HG03520 (cell line): ENCODE data around the gene CNTN5.

Experiments used
- ATAC-seq: cut with Tn5 transposase; IDR thresholded peaks from one replicate; pipeline ENCODE4 v1.9.1; 2021; ENCODE audit warnings: mild to moderate bottlenecking, moderate library complexity; ENCODE audit not compliant: unreplicated experiment

Gene CNTN5

DNA sequence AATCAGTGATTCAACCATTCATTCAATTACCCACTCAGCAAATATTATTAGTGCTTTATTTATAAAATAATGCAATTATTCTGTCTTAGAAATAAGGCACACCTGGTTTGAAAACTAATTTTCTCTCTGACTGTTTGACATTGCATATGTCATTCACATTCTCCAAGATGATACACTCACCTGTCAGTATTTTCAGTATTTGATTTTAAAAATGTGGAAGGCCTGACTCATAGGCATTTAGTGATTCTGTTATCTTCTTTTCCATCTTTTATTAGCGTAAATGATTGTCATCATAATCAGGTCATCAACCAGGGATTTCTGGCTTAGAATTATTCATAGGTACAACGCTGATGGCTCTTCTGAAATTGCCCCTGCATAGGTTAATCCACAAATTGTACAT lies 480.9 kb downstream of the CNTN5 start:
- ATAC-seq, result no peak

GRCh38 chr11:99505316-99505715 lies 484.6 kb downstream of the CNTN5 start:
- ATAC-seq, result no peak

DNA sequence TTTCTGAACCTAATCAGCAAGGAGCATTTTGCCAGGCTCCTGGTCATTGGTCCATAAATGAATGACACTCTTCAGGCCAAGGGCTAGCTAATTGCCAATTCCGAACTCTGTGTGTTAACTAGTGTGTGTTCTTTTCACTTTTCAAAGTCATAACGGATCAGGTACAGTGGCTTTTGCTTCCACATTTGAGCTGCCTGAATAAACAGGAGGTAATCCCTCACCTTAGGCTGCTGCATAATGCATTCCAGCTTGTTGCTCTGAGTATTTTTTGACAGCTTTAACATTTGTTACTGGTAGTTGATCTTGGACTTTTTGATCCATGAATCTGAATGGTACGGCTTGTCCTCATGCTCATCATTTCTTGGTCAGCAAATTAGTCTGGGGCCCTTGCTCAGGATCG lies 485.1 kb downstream of the CNTN5 start:
- ATAC-seq, result no peak

DNA sequence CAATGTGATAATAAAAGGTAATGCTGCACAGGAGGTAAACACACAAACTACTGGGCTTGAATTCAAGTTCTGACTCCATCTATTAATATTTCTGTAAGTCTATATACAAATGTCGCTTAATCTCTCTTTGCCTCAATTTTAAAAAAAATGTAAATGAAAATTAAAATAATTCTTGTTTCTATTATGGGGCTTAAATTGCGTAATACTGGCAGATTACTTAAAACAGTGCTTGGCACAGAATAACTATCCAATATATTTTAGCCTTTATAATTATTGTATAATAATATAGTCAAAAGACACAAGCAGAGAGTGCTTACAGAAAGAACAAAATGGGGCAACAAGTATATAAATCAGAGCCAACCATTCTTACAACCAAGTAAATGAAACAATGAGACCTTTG lies 489.1 kb downstream of the CNTN5 start:
- ATAC-seq, result no peak

- no peak for ATAC-seq
Observed at GRCh38 chr11:99513368-99513767, 492.6 kb downstream of the CNTN5 start.

GRCh38 chr11:99519095-99519494 lies 498.3 kb downstream of the CNTN5 start:
- no peak for ATAC-seq

GRCh38 chr11:99522467-99523173 lies 501.9 kb downstream of the CNTN5 start:
- no peak for ATAC-seq

DNA sequence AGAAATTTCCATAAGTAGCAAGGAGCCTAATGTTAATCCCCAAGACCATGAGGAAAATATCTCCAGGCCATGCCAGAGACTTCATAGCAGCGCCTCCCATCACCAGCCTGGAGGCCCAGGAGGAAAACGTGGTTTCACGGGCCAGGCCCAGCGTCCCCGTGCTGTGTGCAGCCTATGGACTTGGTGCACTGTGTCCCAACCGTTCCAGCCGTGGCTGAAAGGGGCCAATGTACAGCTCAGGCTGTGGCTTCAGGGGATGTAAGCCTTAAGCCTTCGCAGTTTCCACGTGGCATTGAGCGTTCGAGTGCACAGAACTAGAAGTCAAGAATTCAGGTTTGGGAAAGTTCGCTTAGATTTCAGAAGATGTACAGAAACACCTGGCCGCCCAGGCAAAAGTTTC lies 510.7 kb downstream of the CNTN5 start:
- ATAC-seq, result no peak

- ATAC-seq, result peak; percentile 43
Observed at GRCh38 chr11:99534812-99535211, 514.1 kb downstream of the CNTN5 start.

DNA sequence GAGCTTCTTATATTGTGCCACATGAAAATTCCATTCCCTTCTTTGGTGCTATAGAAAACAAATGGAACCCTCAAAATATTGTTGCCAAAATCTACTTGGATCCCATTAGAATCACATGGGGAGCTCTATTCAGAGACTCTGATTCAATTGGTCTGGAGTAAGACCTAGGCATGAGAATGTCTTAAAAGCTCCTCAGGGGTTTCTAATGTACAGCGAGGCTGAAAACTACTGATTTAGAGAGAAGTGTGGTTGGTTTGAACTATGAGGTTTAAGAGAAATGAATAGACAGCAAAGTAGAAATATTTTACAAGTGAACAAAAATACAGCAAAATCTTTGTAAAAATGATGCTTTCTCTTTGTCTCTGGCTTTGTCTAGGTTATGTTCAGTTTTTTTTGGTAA lies 514.7 kb downstream of the CNTN5 start:
- ATAC-seq, result peak; percentile 43

DNA sequence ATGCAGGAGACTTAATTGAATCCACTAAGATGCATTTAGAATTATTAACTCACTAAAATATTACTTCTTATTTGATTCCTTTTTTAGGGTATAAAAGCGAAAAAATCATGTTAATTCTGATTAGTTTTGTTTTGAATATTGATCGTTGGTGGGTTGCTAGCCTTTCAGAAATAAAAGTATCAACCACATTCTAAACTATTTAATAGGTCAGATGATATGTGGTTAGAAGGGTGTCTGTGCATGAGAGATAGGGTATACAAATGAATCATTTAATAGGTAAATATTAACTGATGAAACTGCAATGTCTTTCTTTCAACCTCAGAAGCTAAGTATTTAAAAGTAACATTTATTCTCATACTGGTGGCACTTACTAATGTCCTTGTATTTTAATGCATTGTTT lies 515.1 kb downstream of the CNTN5 start:
- ATAC-seq, result peak; percentile 75

DNA sequence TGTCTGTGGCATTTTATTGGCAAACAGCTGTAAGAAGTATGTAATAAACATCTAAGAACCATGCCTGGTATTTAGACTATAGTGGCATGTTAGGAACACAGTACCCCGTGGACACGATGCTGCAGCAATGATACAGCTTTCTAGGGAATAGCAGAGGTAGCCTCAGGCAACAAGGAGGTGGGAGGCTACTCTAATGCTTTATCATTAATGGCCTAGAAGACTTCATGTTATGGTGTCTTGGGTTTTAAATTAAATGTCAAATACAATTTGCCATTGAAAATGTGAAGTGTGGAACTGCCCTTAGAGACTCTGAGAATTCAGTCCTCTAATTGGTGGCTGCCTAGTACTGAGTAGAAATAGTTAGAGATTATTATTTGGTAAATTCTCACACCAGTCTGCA lies 516.9 kb downstream of the CNTN5 start:
- ATAC-seq, result no peak

DNA sequence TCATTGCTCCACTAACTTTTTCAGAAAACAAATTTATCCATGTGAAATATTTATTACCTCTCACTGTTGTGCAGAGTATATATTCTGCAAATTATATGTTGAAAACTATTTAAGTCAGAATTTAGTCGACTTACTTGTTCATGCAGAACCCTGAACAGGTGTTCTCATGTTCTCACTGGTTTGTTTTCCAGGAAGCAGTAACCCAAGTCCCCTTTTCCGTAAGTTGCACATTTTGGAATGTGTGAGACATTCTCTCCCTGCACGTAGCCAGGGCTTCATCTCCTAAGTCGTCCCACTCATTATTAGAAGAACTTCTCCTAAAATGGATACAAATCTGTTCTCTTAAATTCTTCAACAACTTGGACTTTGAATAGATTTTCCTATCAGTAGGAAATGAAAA lies 524.9 kb downstream of the CNTN5 start:
- ATAC-seq, result no peak

GRCh38 chr11:99548264-99548663 lies 527.5 kb downstream of the CNTN5 start:
- ATAC-seq, result no peak

DNA sequence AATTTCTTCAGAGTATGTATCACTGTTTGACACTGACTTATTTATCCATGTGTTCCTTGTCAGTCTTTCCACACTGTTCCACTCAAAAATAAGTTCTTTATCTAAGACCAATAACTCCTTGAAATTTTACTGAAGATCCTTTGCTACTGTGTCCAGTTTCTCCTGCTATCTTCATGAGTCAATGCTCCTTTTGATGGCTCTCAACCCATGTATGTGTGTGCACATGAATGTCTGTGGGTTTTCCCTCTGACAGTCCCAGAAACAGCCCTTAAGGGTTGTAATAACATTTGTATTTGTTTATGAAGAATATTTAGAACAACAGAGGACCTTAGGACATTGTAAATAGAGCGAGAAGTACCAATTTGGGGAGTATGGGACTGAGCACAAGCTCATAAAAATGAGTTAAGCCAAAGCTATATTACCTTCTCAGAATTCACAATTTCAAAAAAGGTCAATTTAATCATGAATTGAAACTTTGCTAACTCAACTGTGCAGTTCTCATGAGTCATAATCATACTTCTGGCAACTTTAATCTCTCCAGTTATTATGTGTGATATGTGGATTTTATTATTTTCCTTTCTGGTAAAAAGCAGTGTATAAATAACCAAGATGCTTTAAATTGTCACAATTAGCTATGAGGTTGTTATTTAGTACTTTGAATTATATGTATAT lies 533.6 kb downstream of the CNTN5 start:
- no peak for ATAC-seq

DNA sequence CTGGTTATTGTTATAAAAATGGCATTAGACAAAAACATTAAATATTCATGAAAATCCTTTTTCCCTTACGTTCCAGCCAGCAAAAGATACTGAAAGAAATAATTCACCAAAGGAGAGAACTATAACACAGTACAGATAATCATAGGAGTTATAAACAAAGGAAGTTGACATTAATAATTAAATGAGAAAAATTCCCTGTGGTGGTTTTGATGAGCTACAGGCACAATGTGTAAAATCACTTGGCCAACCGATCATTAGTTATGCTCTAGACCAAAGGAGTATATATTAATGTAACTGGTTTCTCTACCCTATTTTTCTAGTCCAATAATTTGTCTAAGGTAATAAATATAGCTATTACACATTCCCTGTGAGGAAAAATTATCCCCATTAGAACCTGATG lies 534.7 kb downstream of the CNTN5 start:
- ATAC-seq, result no peak

DNA sequence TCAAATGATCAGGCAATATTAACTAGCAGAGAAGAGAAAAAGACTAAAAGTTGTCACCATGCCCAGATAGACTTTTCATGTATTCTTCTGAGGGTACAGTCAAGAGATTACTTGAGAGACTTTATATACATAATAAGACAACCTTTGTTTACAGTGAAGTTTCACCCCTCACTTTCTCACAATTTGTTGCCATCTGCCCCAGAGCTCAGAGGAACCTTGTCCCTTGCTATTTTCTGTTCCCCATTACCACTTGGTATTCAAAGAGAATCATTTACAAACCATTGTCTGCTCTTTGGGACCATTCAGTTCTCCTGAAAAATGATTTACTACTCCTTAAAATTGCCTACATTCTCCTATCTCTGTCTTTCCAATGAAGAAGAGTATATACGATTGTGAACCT lies 544.6 kb downstream of the CNTN5 start:
- ATAC-seq, result peak; percentile 42

- no peak for ATAC-seq
Observed at GRCh38 chr11:99567334-99567956, 546.7 kb downstream of the CNTN5 start.

- ATAC-seq, result no peak
Observed at GRCh38 chr11:99568808-99569207, 548.1 kb downstream of the CNTN5 start.

DNA sequence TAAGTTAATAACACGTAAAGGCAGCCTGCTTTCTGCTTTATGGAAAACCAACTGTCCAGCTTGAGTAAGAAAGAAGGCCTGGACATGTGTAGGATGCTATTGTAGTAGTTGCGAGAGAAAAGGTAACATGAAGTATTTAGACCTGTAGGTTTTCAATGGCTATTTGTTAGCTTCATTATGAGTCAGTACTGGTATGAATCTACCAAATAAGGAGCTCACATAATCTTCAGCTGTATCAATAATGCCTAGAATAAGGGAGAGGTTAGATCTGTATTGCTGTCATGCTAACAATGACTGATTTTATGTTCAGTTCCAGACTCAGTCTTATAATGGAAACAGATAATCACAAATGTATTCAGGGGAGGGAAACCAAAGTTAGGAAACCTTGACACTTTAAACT lies 550.3 kb downstream of the CNTN5 start:
- peak; percentile 73 for ATAC-seq

GRCh38 chr11:99584830-99585229 lies 564.1 kb downstream of the CNTN5 start:
- ATAC-seq, result no peak

- no peak for ATAC-seq
Observed at GRCh38 chr11:99585606-99586005, 564.9 kb downstream of the CNTN5 start.
